Gastroesophageal sphincter (tissue), 4 donors: ENCODE data around the gene SCGB1D2. TPM values are rescaled to one million over a fixed set of nuclear protein-coding genes. Genes with fewer than 3 reads are reported as not detected.

ENCODE experiments used
- ATAC-seq: fragments of 150-250 bp; one replicate; pipeline ENCODE4 v1.9.1; 2016; ENCODE audit warnings: mild to moderate bottlenecking, moderate library complexity
- H3K27ac ChIP-seq, 4 donors: fragments of 200-600 bp; sonication (generic) in 3 of 4; 1 replicate in 3 of 4; 2 replicates in 1 of 4; pipeline ENCODE4 v1.5.1; 2016 to 2019
- H3K27me3 ChIP-seq: fragments of 200-600 bp; sonication (generic); one replicate; pipeline ENCODE4 v1.5.1; 2019
- H3K36me3 ChIP-seq, 2 donors: fragments of 200-600 bp; sonication (generic); one replicate each; pipeline ENCODE4 v1.5.1; 2019; ENCODE audit warnings: control low read depth in 1 of 2
- H3K4me1 ChIP-seq, 3 donors: fragments of 200-600 bp; sonication (generic); 1 replicate in 2 of 3; 2 replicates in 1 of 3; pipeline ENCODE4 v1.5.1; 2016 to 2019; ENCODE audit warnings: control low read depth in 2 of 3
- H3K4me3 ChIP-seq, 2 donors: fragments of 200-600 bp; sonication (generic); one replicate each; pipeline ENCODE4 v1.5.1; 2019; ENCODE audit warnings: mild to moderate bottlenecking in 1 of 2, moderate library complexity in 1 of 2
- H3K9me3 ChIP-seq, 3 donors: fragments of 200-600 bp; sonication (generic); one replicate each; pipeline ENCODE4 v1.5.1; 2017 to 2019; ENCODE audit warnings: control low read depth in 2 of 3
- CTCF ChIP-seq, 4 experiments: fragments of 200-600 bp in 2 of 4; fragments of 450-650 bp in 2 of 4; sonication (generic) in 1 of 4; IDR thresholded peaks; one replicate each; pipeline ENCODE4 v1.5.1; 2017 to 2019; ENCODE audit warnings: antibody characterized with exemption in 4 of 4, mild to moderate bottlenecking in 2 of 4, moderate library complexity in 2 of 4
- EP300 ChIP-seq: sonication (generic); formaldehyde crosslinking; IDR thresholded peaks from one replicate; pipeline ENCODE4 v1.6.1; 2017; ENCODE audit warnings: antibody characterized with exemption, mild to moderate bottlenecking
- POLR2A ChIP-seq, 2 donors: fragments of 450-650 bp; IDR thresholded peaks; one replicate each; pipeline ENCODE4 v1.6.1; 2017; ENCODE audit warnings: antibody characterized with exemption in 2 of 2, mild to moderate bottlenecking in 2 of 2, moderate library complexity in 1 of 2
- POLR2AphosphoS5 ChIP-seq: sonication (generic); formaldehyde crosslinking; IDR thresholded peaks from one replicate; pipeline ENCODE4 v1.6.1; 2017; ENCODE audit warnings: antibody characterized with exemption
- WGBS, 2 donors: methylation state at CpG; one replicate each; pipeline ENCODE4 v1.1.5; 2018; ENCODE audit warnings: low coverage in 1 of 2; 5-methylcytosine and 5-hydroxymethylcytosine counted together
- total RNA-seq, 4 donors: library from RNA; depleted of rRNA; stranded (reverse); fragments of >200 nt; gene quantifications; one replicate each; pipeline ENCODE4 v1.1.0, GENCODE V29; 2016

SCGB1D2 gene
- total RNA-seq, 4 donors from 2014 or later = 9.3 TPM; not detected in 3

GRCh38 chr11:62221498-62221897 lies 20.5 kb upstream of the SCGB1D2 start:
- no peak for TF ChIP-seq EP300
- TF ChIP-seq POLR2A (IDR thresholded peaks at IDR 0.05) = no peak
- TF ChIP-seq POLR2AphosphoS5 = no peak
- no peak for TF ChIP-seq CTCF (IDR thresholded peaks at IDR 0.05)
- WGBS, 2 donors = 92 to 100% methylated on average over 2 to 3 of the region's 3 CpGs
- no peak for ATAC-seq
- H3K27ac ChIP-seq = no peak overlapping the region
- H3K4me3 ChIP-seq = no peak overlapping the region
- no peaks in the 10 kb centered on the region for H3K36me3 ChIP-seq
- H3K4me1 ChIP-seq = no peaks in the 10 kb centered on the region
- peaks cover 0 to 36% (median 0%) of the 10 kb centered on the region in 3 donors for H3K9me3 ChIP-seq
- peaks cover under 1% of the 10 kb centered on the region for H3K27me3 ChIP-seq

GRCh38 chr11:62223095-62223494 lies 18.9 kb upstream of the SCGB1D2 start:
- no peaks in the 10 kb centered on the region for H3K36me3 ChIP-seq
- ATAC-seq = no peak
- TF ChIP-seq POLR2AphosphoS5 = no peak
- TF ChIP-seq CTCF (IDR thresholded peaks at IDR 0.05) = no peak
- no peak for TF ChIP-seq EP300
- no peak for TF ChIP-seq POLR2A (IDR thresholded peaks at IDR 0.05)
- H3K4me1 ChIP-seq = no peaks in the 10 kb centered on the region
- no peaks in the 10 kb centered on the region for H3K27me3 ChIP-seq
- peaks cover 0 to 36% (median 0%) of the 10 kb centered on the region in 3 donors for H3K9me3 ChIP-seq
- no peak overlapping the region for H3K4me3 ChIP-seq
- H3K27ac ChIP-seq = no peak overlapping the region

- Histone ChIP-seq H3K4me1 (no peaks in the 10 kb centered on the region), H3K4me3 (no peak overlapping the region), H3K36me3 (no peaks in the 10 kb centered on the region), H3K27me3 (peaks cover 32% of the 10 kb centered on the region), H3K9me3 (no peaks in the 10 kb centered on the region), H3K27ac (no peak overlapping the region)
- ATAC-seq = no peak
- TF ChIP-seq POLR2AphosphoS5 = no peak
- no peak for TF ChIP-seq CTCF (IDR thresholded peaks at IDR 0.05)
- TF ChIP-seq POLR2A (IDR thresholded peaks at IDR 0.05) = no peak
- TF ChIP-seq EP300 = no peak
Observed at GRCh38 chr11:62233730-62234129, 8.3 kb upstream of the SCGB1D2 start.

GRCh38 chr11:62236187-62236586 lies 5.9 kb upstream of the SCGB1D2 start:
- Histone ChIP-seq H3K4me3 (no peak overlapping the region), H3K36me3 (no peaks in the 10 kb centered on the region), H3K9me3 (no peaks in the 10 kb centered on the region), H3K27ac (no peak overlapping the region), H3K27me3 (peaks cover 35% of the 10 kb centered on the region), H3K4me1 (no peaks in the 10 kb centered on the region)
- 69 to 70% methylated on average over 2 of the region's 2 CpGs for WGBS, 2 donors
- TF ChIP-seq POLR2A (IDR thresholded peaks at IDR 0.05) (no peak), POLR2AphosphoS5 (no peak), CTCF (IDR thresholded peaks at IDR 0.05) (no peak), EP300 (no peak)
- no peak for ATAC-seq

- Histone ChIP-seq H3K9me3 (no peaks in the 10 kb centered on the region), H3K4me3 (no peak overlapping the region), H3K36me3 (no peaks in the 10 kb centered on the region), H3K27ac (no peak overlapping the region), H3K4me1 (no peaks in the 10 kb centered on the region), H3K27me3 (peaks cover 42% of the 10 kb centered on the region)
- ATAC-seq = no peak
- TF ChIP-seq CTCF (IDR thresholded peaks at IDR 0.05) = no peak
- 50 to 75% methylated on average over 2 to 4 of the region's 4 CpGs for WGBS, 2 donors
Observed at GRCh38 chr11:62237499-62237898, 4.5 kb upstream of the SCGB1D2 start.
